ENCODE results near the gene KCNN3.
A peak's percentile ranks its signal among the peaks of the same experiment; 100 is the strongest.

Gene KCNN3

GRCh38 chr1:154767315-154768240 is 102.5 kb downstream of the KCNN3 start:
- no peak for DNase-seq

DNA sequence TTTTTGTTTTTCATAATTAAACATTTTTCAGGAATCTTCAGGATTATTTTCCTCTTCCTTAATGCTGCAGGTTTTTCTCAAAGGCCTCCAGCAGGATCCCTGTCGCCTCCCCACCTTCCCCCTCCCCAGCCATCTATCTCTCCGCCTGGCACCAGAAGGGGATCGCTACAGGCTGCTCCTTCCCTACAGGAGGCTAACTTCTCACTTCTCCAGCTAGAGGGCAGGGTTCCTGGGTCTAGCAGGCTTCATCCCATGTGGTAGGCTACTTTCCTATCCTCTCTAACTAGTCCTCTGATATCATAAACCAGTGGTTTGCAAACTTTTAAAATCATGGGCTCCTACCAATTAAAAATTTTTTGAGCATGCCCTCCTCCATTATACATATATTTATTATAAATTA is 104.1 kb downstream of the KCNN3 start:
- no peak for DNase-seq

GRCh38 chr1:154764773-154765172 is 105.3 kb downstream of the KCNN3 start:
- DNase-seq = no peak

DNA sequence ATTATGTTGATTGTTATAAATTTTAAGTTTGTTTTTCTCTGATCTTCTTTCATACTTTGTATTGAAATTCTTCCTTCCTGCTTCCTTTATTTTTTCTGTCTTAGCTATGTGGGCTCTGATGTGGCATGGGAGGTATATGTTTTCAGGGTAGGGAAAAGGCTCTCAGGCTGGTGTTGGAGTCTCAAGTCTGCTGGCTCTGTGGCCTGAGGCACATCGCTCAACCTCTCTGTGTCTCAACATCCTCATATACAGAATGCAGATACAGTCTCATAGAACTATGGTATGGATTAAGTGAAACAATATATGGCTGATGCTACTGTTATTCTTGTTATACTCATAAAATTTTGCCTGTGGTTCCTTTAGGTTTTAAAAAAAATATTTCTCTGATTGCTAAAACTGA is 105.9 kb downstream of the KCNN3 start:
- DNase-seq = no peak

- DNase-seq = peak; percentile 87
Measured at GRCh38 chr1:154760469-154760933, 109.6 kb downstream of the KCNN3 start.

DNA sequence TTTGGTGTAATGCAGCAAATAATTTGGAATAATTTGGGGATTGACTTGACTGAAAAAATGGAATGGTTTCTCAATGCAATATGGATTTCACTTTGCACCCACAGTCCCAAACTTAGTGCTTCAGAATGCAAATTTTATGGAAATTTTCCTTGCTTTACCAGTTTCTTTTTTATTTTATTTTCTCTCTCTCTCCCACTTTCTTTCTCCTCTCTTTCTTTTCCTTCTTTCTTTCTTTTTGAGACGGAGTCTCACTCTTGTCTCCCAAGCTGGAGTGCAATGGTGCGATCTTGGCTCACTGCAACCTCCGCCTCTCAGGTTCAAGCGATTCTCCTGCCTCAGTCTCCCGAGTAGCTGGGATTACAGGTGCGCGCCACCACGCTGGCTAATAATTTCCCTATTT is 110.3 kb downstream of the KCNN3 start:
- DNase-seq = no peak

DNA sequence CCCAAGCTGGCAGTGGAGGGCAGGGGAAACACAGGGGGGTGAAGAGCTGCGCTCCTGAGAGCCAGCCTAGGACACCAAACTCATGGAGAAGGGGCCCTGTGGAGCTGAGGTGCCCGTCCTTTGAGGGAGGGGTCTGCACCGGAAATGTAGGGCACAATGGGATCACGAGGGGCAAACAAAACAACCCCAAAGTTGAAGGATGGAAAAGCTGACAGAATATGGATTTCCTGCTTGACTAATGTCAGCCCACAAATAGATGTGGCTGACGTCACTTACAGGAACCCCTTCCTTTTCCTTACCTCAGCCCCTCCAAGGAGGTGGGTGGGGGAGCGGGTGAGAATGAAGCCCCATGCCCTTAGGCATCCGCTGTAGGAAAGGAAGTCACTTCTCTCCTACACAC is 110.9 kb downstream of the KCNN3 start:
- peak; percentile 72 for DNase-seq

DNA sequence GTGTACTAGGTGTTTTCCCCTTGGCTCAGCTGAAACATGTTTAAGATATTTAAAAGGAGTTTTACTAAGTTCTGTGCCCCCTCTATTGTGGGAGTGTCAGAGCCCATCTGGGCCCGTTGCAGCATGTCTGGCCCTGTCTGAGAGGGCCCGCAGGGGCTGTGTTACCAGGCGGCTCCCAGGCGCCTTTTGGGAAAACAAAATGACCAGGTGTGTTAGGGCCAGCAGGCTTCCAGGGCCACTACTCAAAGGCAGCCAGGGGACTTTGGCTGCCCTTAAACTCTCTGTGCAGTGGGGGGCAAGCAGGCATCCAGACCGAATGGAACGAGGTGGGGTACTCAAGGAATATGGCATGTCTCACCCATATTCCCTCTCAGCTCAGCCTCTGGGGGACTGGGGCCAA is 111.7 kb downstream of the KCNN3 start:
- DNase-seq = no peak

DNA sequence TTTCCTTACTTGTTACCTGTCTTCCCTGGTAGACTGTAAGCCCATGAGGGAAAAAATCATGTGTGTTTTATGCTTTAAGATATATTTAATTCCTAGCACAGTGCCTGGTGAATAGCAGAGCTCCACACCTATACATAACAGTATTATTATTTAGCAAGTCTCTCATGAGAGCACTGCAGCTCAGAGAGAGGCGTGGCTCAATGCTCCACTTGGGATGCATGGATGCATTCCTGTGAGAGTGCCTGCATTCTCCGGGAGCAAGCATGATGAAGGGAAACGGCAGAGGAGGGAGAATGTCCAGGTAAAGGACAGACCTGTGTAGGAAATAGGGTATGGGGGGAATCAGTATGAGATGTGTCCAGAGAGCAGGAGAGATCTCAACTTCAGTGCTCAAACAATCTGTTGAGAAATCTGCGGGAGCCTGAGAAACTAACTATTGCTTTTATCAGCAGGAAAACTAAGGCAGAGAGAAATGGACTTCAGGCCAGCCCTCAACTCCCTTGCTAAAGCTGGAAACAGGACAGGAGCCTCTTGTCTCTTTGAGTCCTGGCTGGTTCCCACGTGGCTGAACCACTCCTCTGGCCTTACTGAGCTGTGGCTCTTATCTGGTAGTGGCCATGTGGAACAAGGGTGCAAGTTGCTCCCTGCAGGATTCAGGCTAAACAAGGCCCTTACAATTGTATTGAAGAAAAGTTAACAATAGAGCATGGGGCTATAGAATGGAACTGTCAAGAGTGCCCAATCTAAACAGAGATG is 113.1 kb downstream of the KCNN3 start:
- no peak for DNase-seq

GRCh38 chr1:154755858-154756730 is 114.0 kb downstream of the KCNN3 start:
- no peak for DNase-seq

DNA sequence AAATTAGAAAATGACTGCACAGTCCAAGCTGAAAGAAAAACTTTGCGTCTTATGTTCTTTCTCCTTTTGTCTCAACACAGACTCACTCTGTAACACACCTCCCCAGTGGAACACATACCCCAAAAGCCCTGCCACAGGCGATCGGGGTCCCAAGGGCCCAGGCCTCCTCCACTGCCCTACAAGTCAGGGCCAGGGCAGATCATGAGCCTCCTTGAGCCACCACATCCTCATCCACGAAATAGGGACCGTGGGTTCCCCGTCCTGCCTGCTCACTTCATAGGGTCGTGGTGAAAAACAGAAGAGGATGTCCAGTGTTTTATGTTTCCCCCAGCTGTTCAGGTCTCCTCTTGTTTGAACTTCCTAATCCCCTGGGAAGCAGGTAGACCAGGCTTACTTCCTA is 116.7 kb downstream of the KCNN3 start:
- no peak for DNase-seq

GRCh38 chr1:154752273-154753030 is 117.6 kb downstream of the KCNN3 start:
- DNase-seq = no peak

- DNase-seq = no peak
Measured at GRCh38 chr1:154751690-154752089, 118.4 kb downstream of the KCNN3 start.

- no peak for DNase-seq
Measured at GRCh38 chr1:154750681-154751665, 119.1 kb downstream of the KCNN3 start.

DNA sequence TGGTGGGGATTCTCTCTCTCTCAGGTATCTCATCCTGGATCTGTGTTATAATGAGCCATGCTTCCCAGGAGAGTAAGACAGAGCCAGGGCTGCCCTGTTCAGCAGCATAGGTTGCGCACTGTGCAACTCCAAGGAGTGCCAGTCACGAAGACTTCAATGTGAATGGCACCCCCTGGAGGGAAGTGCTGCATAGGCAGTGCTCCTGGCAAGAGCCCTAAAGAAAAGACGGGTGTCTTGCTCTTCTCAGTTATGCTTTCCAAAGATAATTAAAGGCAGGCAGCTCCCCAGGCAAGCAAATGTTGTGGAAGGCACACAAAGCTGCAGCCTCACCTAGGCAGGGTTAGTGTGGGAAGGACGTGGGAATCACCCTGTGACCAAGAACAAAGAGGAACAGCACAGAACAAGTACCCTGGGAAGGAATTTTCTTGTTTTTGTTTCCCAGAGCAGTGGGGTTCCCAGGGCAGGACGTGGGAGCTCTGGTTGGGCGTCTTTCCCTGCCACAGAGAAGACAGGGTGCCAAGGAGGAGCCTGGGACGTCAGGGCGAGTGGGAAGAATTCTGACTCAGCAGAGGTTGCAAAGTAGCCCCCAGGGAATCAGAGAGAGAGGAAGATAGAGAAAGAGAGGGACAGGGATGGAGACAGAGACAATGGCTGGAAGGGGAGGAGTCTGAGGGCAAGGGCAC is 120.9 kb downstream of the KCNN3 start:
- DNase-seq = peak; percentile 48

GRCh38 chr1:154748405-154748775 is 121.7 kb downstream of the KCNN3 start:
- DNase-seq = no peak

DNA sequence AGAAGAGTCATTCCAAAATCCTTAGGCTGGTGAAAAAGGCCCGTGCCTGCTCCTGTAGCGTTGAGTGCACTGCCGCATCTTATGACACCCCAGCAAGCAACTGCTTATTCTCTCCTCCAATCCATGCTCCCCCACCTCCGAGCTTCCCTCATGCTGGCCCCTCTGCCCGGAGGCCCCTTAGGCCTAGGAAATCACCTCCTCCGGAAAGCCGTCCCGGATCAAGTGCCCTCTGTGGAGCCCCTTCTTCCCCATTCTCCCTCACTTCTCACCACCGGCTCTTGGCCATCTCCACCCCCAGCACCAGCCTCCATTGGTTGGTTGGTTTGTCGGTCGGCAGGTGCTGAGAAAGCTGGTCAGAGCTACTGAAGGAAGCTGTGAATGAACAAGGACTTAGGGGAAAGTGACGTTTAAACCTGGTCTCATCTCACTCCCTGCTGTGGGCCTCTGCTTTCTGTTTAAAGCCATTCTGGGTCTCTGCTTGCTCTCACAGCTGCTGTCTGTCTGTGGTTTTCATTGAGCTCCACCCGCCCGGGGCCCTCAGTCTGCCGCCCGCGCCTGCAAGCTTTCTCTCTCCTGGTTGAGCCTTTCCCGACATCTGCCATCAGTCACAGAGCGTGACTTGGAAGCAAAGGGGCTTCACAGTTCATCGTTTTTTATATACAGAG is 122.2 kb downstream of the KCNN3 start:
- DNase-seq = peak; percentile 51

DNA sequence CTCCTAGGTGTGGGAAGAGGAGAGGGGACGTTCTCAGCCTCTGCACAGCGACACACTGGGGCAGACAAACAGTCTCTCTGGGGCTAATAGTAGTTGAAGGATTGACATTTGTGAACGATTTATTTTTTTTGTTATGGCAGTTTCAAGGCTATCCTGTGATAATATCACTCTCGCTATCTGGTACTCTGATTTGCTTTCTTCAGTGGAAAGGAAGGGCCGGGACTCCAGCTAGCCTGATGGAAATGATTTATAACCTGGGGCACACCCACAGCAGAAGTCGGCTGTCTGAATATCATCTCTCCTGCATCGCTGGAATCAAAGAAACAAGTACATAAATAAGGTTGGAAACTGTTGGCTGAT is 122.7 kb downstream of the KCNN3 start:
- DNase-seq = no peak

DNA sequence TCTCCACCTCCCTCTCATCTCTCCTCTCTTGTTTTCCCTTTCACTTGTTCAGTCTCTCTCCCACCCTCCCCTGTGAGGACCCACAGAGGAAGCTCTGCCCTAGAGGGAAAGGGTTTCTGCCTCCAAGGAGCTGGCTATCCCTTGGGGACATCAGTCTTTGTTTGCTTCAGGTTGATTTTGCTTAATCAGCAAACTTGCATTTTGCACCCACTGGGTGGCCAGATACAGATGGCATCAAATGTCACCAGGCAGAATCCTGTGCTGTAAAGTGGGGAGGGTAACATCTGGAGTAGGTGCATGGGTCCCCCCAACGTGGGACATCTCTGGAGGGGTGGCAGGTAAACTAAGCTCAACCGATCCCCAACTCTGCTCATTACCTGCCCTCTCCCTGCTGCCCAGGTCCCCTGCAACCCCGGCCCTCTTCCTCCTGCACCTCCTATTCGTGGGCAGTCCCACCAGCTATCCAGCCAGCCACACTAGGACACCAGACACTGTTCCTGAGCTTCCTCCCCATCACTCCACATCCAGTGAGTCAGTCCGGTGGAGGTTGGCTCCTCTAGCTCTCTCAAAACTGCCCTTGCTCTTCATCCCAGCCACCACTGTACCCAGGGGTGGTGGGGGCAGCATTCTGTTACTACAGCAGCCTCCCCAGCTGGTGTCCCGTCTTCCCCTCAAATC is 123.3 kb downstream of the KCNN3 start:
- no peak for DNase-seq

Data from activated naive CD4-positive, alpha-beta T cell treated with anti-CD3 and anti-CD28 coated beads, Interleukin-2, amount 50 U/mL, for 16 hours (primary cell).